K562 (cell line): ENCODE measurements around the gene BNIPL. TPM values are rescaled to one million over a fixed set of nuclear protein-coding genes. Genes with fewer than 3 reads are reported as not detected.
A peak's percentile ranks its signal among the peaks of the same experiment; 100 is the strongest.

Source experiments
- CTBP1 ChIP-seq: fragments of 450-650 bp; IDR thresholded peaks from 2 replicates; pipeline ENCODE4 v1.6.1; 2016; ENCODE audit warnings: borderline replicate concordance
- DEAF1 ChIP-seq: fragments of 450-650 bp; formaldehyde crosslinking; IDR thresholded peaks from 2 replicates; pipeline ENCODE4 v1.4.0; 2020; ENCODE audit warnings: mild to moderate bottlenecking, moderate library complexity
- GMEB1 ChIP-seq: fragments of 250-450 bp; sonication (Bioruptor Pico); IDR thresholded peaks from 2 replicates; pipeline ENCODE4 v1.4.0; 2020; ENCODE audit warnings: mild to moderate bottlenecking
- MBD1 ChIP-seq: fragments of 250-450 bp; sonication (Bioruptor Pico); IDR thresholded peaks from 2 replicates; pipeline ENCODE4 v1.8.0; 2022; ENCODE audit warnings: inconsistent platforms
- PPARD ChIP-seq: fragments of 250-450 bp; sonication (Bioruptor Pico); IDR thresholded peaks from 2 replicates; pipeline ENCODE4 v1.8.0; 2022; ENCODE audit warnings: inconsistent platforms, mild to moderate bottlenecking, moderate library complexity
- PTRF ChIP-seq: fragments of 450-650 bp; IDR thresholded peaks from 2 replicates; pipeline ENCODE4 v1.6.1; 2016; ENCODE audit warnings: mild to moderate bottlenecking, missing genetic modification characterization, missing compliant biosample characterization
- RREB1 ChIP-seq: fragments of 250-450 bp; sonication (Bioruptor Pico); IDR thresholded peaks from 2 replicates; pipeline ENCODE4 v1.4.0; 2020
- TSC22D4 ChIP-seq: fragments of 450-650 bp; IDR thresholded peaks from 2 replicates; pipeline ENCODE4 v1.6.1; 2016; ENCODE audit warnings: missing genetic modification characterization, missing biosample characterization, control low read depth
- ZNF3 ChIP-seq: fragments of 250-450 bp; sonication (Bioruptor Pico); IDR thresholded peaks from 2 replicates; pipeline ENCODE4 v1.5.0; 2021; ENCODE audit warnings: mild to moderate bottlenecking, moderate library complexity
- polyA plus RNA-seq, 8 experiments: library from polyadenylated mRNA; depleted of rRNA in 4 of 8; stranded (reverse) in 5 of 8; unstranded in 3 of 8; fragments of >200 nt; fragmentation: Nextera tagmentation in 2 of 8; fragmentation: Illumina TruSeq in 1 of 8; extraction: Ambion mirVana in 2 of 8; extraction: Trizol in 1 of 8; gene quantifications; 2 replicates each; pipeline versions ENCODE4 v1.2.1 to v1.2.3, GENCODE V29; 2011 to 2014; ENCODE audit warnings: inconsistent platforms in 1 of 8, missing spikeins in 1 of 8
- total RNA-seq, 7 experiments: library from RNA; depleted of rRNA in 6 of 7; stranded (reverse); fragments of >200 nt in 6 of 7; fragmentation: Illumina TruSeq in 2 of 7; extraction: Trizol in 2 of 7; gene quantifications; 2 replicates each; pipeline versions ENCODE4 v1.2.1 to v1.2.3, GENCODE V29; 2011 to 2021; ENCODE audit warnings: low replicate concordance in 1 of 7
- TF ChIP-seq, protein P1 (sequence below): sonication (generic); formaldehyde crosslinking; IDR thresholded peaks from 2 replicates; pipeline ENCODE4 v1.8.0; 2022; ENCODE audit warnings: mild to moderate bottlenecking, missing genetic modification reagents

The BNIPL gene
- total and polyA plus RNA-seq, 9 of the 15 experiments (the other 6 are each of a cell fraction or from before 2014, with no cell fraction given): 0.08 to 1.4 (median 0.68) TPM

- TF ChIP-seq MBD1 (CRISPR knock-in tag) (no peak), PPARD (CRISPR knock-in tag) (no peak), CTBP1 (peak; percentile 63; the same call in 1 of the 2 replicates), PTRF (tag) (no peak), GMEB1 (no peak), TSC22D4 (tag) (no peak), DEAF1 (CRISPR knock-in tag) (peak; percentile 67), RREB1 (CRISPR knock-in tag) (no peak), ZNF3 (no peak)
- TF ChIP-seq, protein P1, sequence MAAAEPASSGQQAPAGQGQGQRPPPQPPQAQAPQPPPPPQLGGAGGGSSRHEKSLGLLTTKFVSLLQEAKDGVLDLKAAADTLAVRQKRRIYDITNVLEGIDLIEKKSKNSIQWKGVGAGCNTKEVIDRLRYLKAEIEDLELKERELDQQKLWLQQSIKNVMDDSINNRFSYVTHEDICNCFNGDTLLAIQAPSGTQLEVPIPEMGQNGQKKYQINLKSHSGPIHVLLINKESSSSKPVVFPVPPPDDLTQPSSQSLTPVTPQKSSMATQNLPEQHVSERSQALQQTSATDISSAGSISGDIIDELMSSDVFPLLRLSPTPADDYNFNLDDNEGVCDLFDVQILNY (CRISPR knock-in tag): no peak
These were observed 11.7 kb upstream of the BNIPL start (continued) for GRCh38 chr1:151024540-151025146.
